GM19324 (cell line): ENCODE results near the gene SLC46A1.
A peak's percentile ranks its signal among the peaks of the same experiment; 100 is the strongest.

Experiments
- ATAC-seq: cut with Tn5 transposase; IDR thresholded peaks from one replicate; pipeline ENCODE4 v1.9.1; 2021; ENCODE audit warnings: mild to moderate bottlenecking, moderate library complexity; ENCODE audit not compliant: unreplicated experiment, low FRiP score

The SLC46A1 gene

DNA sequence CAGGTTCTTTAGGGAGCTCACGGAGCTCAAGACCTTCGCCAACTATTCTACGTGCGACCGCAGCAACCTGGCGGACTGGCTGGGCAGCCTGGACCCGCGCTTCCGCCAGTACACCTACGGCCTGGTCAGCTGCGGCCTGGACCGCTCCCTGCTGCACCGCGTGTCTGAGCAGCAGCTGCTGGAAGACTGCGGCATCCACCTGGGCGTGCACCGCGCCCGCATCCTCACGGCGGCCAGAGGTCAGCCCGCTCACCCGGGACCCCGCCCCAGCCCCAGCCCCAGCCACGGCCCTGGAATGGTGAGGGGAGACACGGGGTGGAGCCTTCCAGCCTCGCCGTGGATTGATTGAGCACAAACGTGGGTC is 21.0 kb downstream of the SLC46A1 start:
- no peak for ATAC-seq

DNA sequence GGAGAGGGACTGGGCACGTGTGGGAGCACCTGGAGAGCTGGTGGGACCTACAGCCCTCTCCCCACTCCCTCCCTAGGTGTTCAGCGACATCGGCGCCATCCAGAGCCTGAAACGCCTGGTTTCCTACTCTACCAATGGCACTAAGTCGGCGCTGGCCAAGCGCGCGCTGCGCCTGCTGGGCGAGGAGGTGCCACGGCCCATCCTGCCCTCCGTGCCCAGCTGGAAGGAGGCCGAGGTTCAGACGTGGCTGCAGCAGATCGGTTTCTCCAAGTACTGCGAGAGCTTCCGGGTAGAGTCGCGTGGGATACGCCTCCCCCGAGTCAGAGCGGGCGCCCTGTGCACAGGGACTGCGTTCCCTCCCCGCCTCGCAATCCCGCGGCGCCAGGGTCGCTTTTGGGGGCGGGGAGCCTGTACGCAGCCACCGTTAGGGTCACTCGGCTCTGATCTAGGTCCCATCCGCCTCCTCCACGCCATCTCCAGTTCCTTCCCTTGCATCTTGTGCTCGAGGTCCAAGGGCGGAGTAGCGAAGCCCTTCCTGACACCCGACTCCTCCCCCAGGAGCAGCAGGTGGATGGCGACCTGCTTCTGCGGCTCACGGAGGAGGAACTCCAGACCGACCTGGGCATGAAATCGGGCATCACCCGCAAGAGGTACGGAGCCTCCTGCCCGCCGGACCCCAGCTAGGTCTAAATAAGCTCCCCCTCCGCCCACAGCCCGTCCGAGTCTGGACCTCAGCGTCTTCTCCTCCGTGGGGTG is 21.6 kb downstream of the SLC46A1 start:
- ATAC-seq: no peak

GRCh38 chr17:28381141-28381825 is 24.7 kb downstream of the SLC46A1 start:
- ATAC-seq: no peak

- no peak for ATAC-seq
Observed at GRCh38 chr17:28379814-28380801, 25.9 kb downstream of the SLC46A1 start.

GRCh38 chr17:28372945-28373274 is 33.1 kb downstream of the SLC46A1 start:
- ATAC-seq: no peak

DNA sequence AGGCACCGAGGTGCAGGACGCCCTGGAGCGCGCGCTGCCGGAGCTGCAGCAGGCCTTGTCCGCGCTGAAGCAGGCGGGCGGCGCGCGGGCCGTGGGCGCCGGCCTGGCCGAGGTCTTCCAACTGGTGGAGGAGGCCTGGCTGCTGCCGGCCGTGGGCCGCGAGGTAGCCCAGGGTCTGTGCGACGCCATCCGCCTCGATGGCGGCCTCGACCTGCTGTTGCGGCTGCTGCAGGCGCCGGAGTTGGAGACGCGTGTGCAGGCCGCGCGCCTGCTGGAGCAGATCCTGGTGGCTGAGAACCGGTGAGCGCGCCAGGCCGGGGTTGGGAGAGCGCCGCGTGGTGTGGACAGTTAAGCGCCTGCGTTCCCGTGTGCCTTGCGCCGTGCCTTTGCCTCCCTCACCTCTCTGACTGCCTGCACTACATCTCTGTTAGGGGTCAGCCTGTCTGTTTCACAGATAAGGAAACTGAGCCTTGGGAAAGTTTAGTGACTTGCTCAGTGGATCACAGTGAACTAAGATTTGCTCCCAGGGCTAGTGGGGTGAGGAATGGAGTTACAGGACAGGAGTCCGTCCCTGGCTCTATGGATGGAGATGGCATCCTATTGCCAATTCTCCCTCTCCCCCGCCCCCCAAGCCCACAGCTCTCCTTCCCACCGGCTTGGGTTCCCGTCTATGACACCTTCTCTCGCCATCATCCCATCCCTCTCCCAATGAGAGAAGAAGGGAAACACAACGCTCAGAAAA is 33.6 kb downstream of the SLC46A1 start:
- ATAC-seq: peak; percentile 16

GRCh38 chr17:28371245-28372202 is 34.5 kb downstream of the SLC46A1 start, which contains the start of gene SARM1:
TSS of gene SARM1 (plus strand) at chr17:28371694. CDS start at chr17:28372033, 339 bp downstream.
- ATAC-seq: peak; percentile 81

GRCh38 chr17:28370744-28371103 is 35.3 kb downstream of the SLC46A1 start:
- ATAC-seq: no peak

DNA sequence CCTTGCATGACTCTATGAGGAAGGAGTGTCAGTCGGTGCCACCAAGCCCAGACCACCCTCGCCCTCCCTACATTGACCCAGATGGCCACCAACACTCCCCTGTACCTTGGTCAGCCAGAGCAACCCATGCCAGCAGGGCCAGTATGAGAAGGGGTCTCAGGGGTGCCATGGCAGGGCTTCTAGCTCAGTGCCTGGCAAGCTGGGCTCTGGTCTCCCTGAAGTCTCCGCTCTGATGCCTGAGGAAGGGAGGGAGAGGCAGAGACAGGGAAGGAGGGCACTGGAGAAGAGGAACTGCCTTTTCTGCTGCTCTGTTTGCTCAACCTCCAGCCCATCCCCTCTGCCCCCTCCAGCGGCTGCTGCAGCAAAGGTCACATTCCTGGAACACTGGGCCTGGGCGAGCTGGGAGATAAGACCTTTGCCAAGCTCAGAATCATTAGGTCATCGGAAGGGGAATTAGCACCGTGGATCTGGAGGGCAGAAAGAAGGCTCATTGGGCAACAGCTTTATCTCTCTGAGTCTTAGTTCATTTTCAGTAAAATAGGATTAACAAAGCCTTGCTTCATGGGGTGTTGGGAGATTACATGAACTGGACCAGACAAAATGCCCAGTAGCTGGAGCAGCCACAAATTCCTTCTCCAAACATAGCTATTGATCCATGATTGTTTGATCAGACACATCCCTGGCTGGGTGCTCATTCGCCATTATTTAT is 35.8 kb downstream of the SLC46A1 start, which contains the start of gene VTN:
Gene VTN, minus strand, starts transcription at position 273 of the 709 bp plus-strand sequence. Its CDS starts 104 bp downstream, at position 169.
- ATAC-seq: no peak

DNA sequence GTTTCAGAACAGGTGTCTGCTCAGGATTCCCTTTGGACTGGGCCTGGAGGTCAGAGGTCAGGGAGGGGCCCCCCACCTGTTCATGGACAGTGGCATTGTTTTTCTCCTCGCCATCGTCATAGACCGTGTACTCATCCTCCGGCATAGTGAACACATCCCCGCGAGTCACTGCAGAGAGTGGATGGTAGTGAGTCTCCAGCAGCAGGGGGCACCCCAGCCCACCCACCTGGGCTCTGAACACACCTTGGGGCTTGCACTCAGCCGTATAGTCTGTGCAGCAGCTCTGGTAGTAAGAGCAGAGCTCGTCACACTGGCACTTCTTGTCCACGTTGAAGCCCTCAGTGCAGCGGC is 36.4 kb downstream of the SLC46A1 start:
- no peak for ATAC-seq

GRCh38 chr17:28368915-28369683 is 36.9 kb downstream of the SLC46A1 start:
- no peak for ATAC-seq

DNA sequence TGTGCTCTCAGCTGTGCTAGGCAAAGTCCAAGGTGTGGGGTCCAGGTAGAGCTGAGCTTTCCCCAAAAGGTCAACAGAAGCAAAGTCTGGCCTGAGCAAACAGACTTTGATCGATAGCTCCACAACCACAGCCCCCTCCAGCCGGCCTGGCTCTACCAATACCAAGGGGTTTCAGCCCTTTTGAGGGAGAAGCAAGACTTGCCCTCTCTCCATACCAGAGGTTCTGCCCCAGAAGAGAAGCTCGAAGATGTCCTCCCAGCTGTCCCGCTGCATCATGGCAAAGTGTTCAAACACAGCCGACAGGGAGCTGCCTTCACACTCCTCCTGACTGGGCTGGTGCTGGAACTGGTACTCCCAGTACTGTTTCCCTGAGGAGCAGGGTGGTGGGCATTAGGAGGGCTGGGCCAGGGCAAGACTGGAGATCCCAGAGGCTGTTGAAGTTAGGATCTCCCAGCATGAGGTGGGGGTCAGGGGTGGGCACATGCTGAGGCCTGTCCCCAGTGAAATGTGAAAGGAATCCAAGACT is 37.6 kb downstream of the SLC46A1 start:
- ATAC-seq: no peak

GRCh38 chr17:28367641-28368305 is 38.2 kb downstream of the SLC46A1 start:
- ATAC-seq: no peak

DNA sequence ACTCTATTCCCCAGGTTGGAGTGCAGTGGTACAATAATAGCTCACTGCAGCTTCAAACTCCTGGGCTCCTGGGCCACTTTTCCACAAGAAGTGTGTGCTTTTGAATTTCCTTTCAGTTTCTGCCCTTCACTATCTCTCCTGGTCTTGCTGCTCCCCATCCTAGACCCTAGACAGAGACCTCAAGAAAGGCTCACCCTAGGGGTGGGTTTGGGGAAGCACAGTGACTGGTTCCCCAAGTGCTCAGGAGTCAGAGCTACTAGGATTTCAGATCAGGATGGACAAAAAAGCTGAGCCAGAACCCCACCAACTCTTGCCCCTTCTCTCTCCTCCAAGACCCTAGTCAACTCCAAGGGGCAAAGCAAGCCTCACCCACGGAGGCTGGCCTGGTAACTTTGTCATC is 39.4 kb downstream of the SLC46A1 start:
- no peak for ATAC-seq

GRCh38 chr17:28365487-28365886 is 40.5 kb downstream of the SLC46A1 start:
- ATAC-seq: no peak

DNA sequence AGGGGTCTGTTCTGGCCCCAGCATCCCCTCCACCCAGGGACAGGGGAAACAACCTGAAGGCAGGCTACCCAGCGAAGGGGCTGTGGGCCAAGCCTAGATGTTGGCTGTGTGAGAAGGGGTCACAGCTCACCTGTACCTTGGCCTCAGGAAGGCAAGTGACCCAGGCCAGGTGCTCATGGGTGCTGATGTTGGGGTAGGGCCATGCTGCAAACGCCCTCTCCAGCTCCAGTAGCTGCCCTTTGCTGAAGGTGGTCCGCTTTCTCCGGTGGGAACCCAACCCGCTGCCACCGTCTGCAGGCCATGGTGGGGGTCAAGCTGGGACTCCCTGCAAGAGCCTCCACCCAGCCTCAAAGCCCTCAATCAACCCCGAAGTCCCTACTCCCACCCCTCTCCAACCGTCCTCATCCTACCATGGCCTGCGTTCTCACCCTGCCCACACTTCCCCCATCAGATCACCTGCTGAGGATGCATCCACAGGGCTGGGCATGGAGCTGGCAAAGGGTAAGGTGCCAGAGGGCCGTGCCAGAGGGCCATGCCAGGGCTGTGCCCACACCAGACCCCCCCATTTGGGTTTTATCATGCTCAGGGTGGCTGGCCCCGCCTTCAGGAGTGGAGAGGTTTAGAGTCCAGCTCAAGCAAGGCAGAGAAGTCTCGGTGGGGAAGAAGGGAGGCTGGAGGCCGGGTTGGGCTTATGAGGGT is 41.2 kb downstream of the SLC46A1 start, which contains the start of gene SEBOX:
Gene SEBOX, minus strand, starts transcription at position 535 of the 699 bp plus-strand sequence. Its CDS starts 48 bp downstream, at position 487.
- ATAC-seq: no peak
